ENCODE measurements around the gene MTX2. TPM values are rescaled to one million over a fixed set of nuclear protein-coding genes. Genes with fewer than 3 reads are reported as not detected.
"Not testable (repeated sequence)": the region's sequence is repeated elsewhere in the genome, so short reads cannot be mapped to it uniquely, and the experiment has no call there.

MTX2 gene
- total RNA-seq, 1 donor from 2014 or later, result 14.6 TPM

- intact Hi-C loops (cut with micrococcal nuclease), result no loop called here
Observed at GRCh38 chr2:176284461-176285049, 15.3 kb downstream of the MTX2 start.

GRCh38 chr2:176285321-176285720 lies 16.1 kb downstream of the MTX2 start:
- intact Hi-C loops (cut with micrococcal nuclease), result no loop called here

GRCh38 chr2:176291335-176291734 lies 22.1 kb downstream of the MTX2 start:
- intact Hi-C loops (cut with micrococcal nuclease), result no loop called here

- intact Hi-C loops (cut with micrococcal nuclease), result loop anchor here (2.0 kb wide), 1 partner anchor 21 kb away; no protein-coding TSS in a partner anchor
Observed at GRCh38 chr2:176291809-176292283, 22.6 kb downstream of the MTX2 start.

GRCh38 chr2:176292608-176293007 lies 23.4 kb downstream of the MTX2 start:
- intact Hi-C loops (cut with micrococcal nuclease), result loop anchor here (2.0 kb wide), 1 partner anchor 22 kb away; no protein-coding TSS in a partner anchor

- intact Hi-C loops (cut with micrococcal nuclease), result loop anchor here (2.0 kb wide), 1 partner anchor 23 kb away; no protein-coding TSS in a partner anchor
Observed at GRCh38 chr2:176293334-176293733, 24.1 kb downstream of the MTX2 start.

GRCh38 chr2:176297067-176297466 lies 27.8 kb downstream of the MTX2 start:
- intact Hi-C loops (cut with micrococcal nuclease), result no loop called here

- intact Hi-C loops (cut with micrococcal nuclease), result no loop called here
Observed at GRCh38 chr2:176297737-176298136, 28.5 kb downstream of the MTX2 start.

- intact Hi-C loops (cut with micrococcal nuclease), result not testable (repeated sequence)
Observed at GRCh38 chr2:176306020-176306419, 36.8 kb downstream of the MTX2 start.

- intact Hi-C loops (cut with micrococcal nuclease), result no loop called here
Observed at GRCh38 chr2:176317199-176317598, 48.0 kb downstream of the MTX2 start.

- intact Hi-C loops (cut with micrococcal nuclease), result no loop called here
Observed at GRCh38 chr2:176317623-176318065, 48.4 kb downstream of the MTX2 start.

GRCh38 chr2:176321916-176322315 lies 52.7 kb downstream of the MTX2 start:
- intact Hi-C loops (cut with micrococcal nuclease), result no loop called here

GRCh38 chr2:176324862-176325261 lies 55.6 kb downstream of the MTX2 start:
- intact Hi-C loops (cut with micrococcal nuclease), result no loop called here

- intact Hi-C loops (cut with micrococcal nuclease), result no loop called here
Observed at GRCh38 chr2:176325732-176326131, 56.5 kb downstream of the MTX2 start.

GRCh38 chr2:176328149-176328548 lies 58.9 kb downstream of the MTX2 start:
- intact Hi-C loops (cut with micrococcal nuclease), result no loop called here

- intact Hi-C loops (cut with micrococcal nuclease), result no loop called here
Observed at GRCh38 chr2:176330612-176331011, 61.4 kb downstream of the MTX2 start.

- intact Hi-C loops (cut with micrococcal nuclease), result no loop called here
Observed at GRCh38 chr2:176331646-176332045, 62.4 kb downstream of the MTX2 start.

- intact Hi-C loops (cut with micrococcal nuclease), result no loop called here
Observed at GRCh38 chr2:176334729-176335128, 65.5 kb downstream of the MTX2 start.

GRCh38 chr2:176338395-176338794 lies 69.2 kb downstream of the MTX2 start:
- intact Hi-C loops (cut with micrococcal nuclease), result no loop called here

- intact Hi-C loops (cut with micrococcal nuclease), result no loop called here
Observed at GRCh38 chr2:176339208-176339607, 70.0 kb downstream of the MTX2 start.

- intact Hi-C loops (cut with micrococcal nuclease), result no loop called here
Observed at GRCh38 chr2:176356251-176356650, 87.0 kb downstream of the MTX2 start.

GRCh38 chr2:176364273-176364977 lies 95.2 kb downstream of the MTX2 start:
- intact Hi-C loops (cut with micrococcal nuclease), result no loop called here

GRCh38 chr2:176368349-176368748 lies 99.1 kb downstream of the MTX2 start:
- intact Hi-C loops (cut with micrococcal nuclease), result no loop called here
